ENCODE measurements around the gene SPTY2D1. TPM values are rescaled to one million over a fixed set of nuclear protein-coding genes. Genes with fewer than 3 reads are reported as not detected.

SPTY2D1 gene, protein sequence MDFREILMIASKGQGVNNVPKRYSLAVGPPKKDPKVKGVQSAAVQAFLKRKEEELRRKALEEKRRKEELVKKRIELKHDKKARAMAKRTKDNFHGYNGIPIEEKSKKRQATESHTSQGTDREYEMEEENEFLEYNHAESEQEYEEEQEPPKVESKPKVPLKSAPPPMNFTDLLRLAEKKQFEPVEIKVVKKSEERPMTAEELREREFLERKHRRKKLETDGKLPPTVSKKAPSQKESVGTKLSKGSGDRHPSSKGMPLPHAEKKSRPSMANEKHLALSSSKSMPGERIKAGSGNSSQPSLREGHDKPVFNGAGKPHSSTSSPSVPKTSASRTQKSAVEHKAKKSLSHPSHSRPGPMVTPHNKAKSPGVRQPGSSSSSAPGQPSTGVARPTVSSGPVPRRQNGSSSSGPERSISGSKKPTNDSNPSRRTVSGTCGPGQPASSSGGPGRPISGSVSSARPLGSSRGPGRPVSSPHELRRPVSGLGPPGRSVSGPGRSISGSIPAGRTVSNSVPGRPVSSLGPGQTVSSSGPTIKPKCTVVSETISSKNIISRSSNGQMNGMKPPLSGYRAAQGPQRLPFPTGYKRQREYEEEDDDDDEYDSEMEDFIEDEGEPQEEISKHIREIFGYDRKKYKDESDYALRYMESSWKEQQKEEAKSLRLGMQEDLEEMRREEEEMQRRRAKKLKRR
- 7.4 and 15.0 TPM in 2 replicates for total RNA-seq

DNA sequence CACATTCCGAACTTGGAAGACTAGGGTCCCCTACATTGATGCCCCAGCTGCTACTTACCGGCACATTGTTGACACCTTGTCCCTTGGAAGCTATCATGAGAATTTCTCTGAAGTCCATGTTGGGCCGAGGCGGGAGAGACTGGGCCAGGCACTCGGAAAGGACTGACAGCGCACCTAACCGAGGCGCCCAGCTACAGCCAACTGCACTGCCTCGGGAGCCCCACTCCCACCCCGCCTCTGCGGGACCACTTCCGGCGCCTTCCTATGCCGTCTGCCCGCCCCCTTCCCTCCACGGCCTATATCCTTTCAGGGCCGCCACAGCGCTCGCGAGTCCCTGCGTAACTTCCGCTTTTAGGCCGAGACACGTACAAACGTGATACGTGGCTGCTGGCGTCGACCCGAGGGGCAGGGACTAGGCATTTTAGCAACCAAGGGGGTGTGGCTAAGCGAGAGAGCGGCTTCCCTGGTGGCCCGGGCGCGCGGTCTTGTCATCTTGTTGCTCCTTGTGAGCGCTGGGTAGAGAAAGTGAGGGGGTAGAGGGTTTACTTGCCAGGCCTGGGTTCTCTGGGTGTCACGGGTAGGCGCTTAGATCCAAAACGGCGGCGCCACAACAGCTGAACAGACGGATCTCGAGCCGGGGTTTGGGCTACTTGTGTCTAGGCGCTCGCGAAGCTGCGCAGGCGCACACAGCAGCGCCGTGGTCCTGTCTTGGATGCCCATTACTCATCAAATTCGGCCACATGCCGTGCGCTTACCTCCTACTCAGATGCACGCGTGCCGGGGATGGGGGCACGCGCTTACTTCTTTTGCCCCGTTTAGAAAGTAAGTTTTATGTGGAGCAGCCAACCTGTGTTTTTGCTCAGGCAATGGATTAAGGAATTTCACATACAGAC, at the start of gene SPTY2D1:
SPTY2D1 (minus strand) TSS at position 203 of the 893 bp plus-strand sequence; CDS start at position 118, 85 bp downstream.

DNA sequence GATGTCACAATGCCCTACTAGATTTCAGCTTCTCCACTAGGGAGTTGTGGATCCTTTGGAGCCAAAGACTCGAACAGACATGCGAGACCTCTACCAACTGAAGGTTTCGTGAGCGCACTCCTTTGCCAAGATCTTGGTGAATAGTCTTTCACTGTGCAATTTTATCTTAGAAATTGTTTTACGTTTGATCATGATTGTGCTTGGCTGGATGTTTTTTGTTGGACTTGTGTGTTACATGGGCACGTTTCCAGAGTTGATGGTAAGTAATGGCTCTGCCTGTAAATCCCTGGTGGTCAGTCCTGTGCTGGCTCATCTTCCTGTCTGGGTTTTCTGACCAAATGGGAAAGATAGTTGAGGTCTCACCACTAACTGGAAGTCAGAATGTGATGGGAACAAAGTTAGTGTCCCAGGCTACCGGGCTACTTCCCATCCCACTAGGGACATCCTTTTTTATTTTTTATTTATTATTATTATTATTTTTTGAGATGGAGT, 34.4 kb downstream of the SPTY2D1 start, which contains the start of gene MISFA:
MISFA (plus strand) TSS at position 51 of the 492 bp plus-strand sequence; CDS start at position 191, 140 bp downstream.

DNA sequence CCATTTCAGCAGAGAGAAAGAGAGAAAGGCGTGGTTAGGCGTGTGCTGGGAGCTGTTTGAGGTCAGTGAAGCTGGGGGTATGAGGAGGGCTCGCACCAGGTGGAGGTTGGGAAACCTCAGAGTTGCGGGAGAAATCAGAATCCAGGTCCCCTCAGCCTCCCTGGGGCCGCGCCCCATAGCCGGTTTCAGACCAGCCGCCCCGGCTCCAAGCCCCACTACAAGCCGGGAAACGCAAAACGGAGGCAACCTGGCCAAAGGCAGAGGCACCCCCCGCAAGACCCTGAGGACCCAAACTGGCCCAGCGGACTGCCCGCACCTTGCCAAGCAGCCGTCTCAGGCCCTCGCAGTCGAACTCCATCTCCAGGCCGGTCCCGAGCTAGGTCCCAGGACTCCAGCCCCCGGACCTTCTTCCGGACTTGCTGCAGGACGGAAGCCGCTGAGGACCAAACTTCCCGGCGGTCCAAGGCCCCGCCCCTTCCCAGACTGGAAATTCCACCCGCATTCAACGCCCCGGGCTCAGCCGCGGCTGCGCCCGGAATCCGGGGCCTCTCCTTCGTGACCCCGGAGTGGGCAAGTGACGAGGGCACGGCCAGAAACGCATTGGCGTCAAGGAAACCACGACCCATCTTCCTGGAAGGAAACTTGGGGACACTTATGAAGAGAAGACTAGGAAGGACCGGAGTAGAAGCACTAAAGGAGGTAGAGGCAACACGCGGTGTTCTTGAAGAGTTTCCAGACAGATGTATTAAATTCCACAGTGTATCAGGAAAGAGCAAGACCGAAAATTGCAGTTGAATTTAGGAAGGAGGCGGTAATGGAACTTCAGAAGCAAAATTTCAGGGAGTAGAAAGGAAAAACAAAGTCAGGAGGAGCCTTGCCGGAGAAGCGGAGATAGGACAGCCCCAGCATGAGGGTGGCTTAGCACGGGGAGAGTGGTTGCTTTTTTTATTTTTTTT, 45.6 kb downstream of the SPTY2D1 start, which contains the start of gene UEVLD:
UEVLD (minus strand) TSS at position 438 of the 956 bp plus-strand sequence; CDS start at position 358, 80 bp downstream.

Other genes with a start within 250 kb of the SPTY2D1 start
- 267 and 294 TPM in 2 replicates for gene LDHA, start 239.8 kb downstream of the SPTY2D1 start, total RNA-seq
- gene LDHC, start 222.0 kb downstream of the SPTY2D1 start, total RNA-seq = not detected in 2 replicates
- gene LDHAL6A, start 178.5 kb downstream of the SPTY2D1 start, total RNA-seq = not detected in 2 replicates
- 32.4 and 51.9 TPM in 2 replicates for gene TSG101, start 107.4 kb downstream of the SPTY2D1 start, total RNA-seq
- gene UEVLD, start 45.6 kb downstream of the SPTY2D1 start, total RNA-seq = 15.4 and 22.8 TPM in 2 replicates
- under 0.01 and 0.82 TPM in 2 replicates for gene MISFA, start 34.6 kb downstream of the SPTY2D1 start, total RNA-seq
- 0.97 and 4.2 TPM in 2 replicates for gene TMEM86A, start 64.4 kb upstream of the SPTY2D1 start, total RNA-seq
- gene IGSF22, start 91.8 kb upstream of the SPTY2D1 start, total RNA-seq = 0.06 TPM in 1 of 2 replicates, not detected in the other
- not detected in 2 replicates for gene PTPN5, start 157.5 kb upstream of the SPTY2D1 start, total RNA-seq

Measured in bladder microvascular endothelial cell (primary cell).